ENCODE data around the gene GSG1L2. TPM values are rescaled to one million over a fixed set of nuclear protein-coding genes. Genes with fewer than 3 reads are reported as not detected.
"Not testable (repeated sequence)": the region's sequence is repeated elsewhere in the genome, so short reads cannot be mapped to it uniquely, and the experiment has no call there.

Gene GSG1L2
- total RNA-seq, 1 donor from 2014 or later: not detected

GRCh38 chr17:9790889-9791876, 30.7 kb downstream of the GSG1L2 start, which contains the start of gene DHRS7C:
Gene DHRS7C (minus strand): TSS chr17:9791592. CDS start chr17:9791284, 308 bp downstream.
- no peak for ATAC-seq
- DNase-seq (ENCODE audit: low spot score): no peak

- ATAC-seq: no peak
- no peak for DNase-seq (ENCODE audit: low spot score)
Measured at GRCh38 chr17:9790316-9790715, 31.6 kb downstream of the GSG1L2 start.

- DNase-seq (ENCODE audit: low spot score): no peak
- ATAC-seq: no peak
Measured at GRCh38 chr17:9788601-9789000, 33.3 kb downstream of the GSG1L2 start.

- no peak for ATAC-seq
- no peak for DNase-seq (ENCODE audit: low spot score)
Measured at GRCh38 chr17:9784544-9784943, 37.3 kb downstream of the GSG1L2 start.

GRCh38 chr17:9783465-9783864, 38.4 kb downstream of the GSG1L2 start:
- DNase-seq (ENCODE audit: low spot score); ATAC-seq: not testable (repeated sequence)

- ATAC-seq (no peak), DNase-seq (ENCODE audit: low spot score) (no peak)
Measured at GRCh38 chr17:9783050-9783449, 38.8 kb downstream of the GSG1L2 start.

GRCh38 chr17:9780552-9780951, 41.3 kb downstream of the GSG1L2 start:
- DNase-seq (ENCODE audit: low spot score): no peak
- ATAC-seq: no peak

GRCh38 chr17:9776911-9777310, 45.0 kb downstream of the GSG1L2 start:
- DNase-seq (ENCODE audit: low spot score): no peak

GRCh38 chr17:9772658-9773057, 49.2 kb downstream of the GSG1L2 start:
- ATAC-seq (no peak), DNase-seq (ENCODE audit: low spot score) (no peak)

More at GRCh38 chr17:9776911-9777310, 45.0 kb downstream of the GSG1L2 start:
- no peak for ATAC-seq

- no peak for ATAC-seq
- no peak for DNase-seq (ENCODE audit: low spot score)
Measured at GRCh38 chr17:9771465-9771864, 50.4 kb downstream of the GSG1L2 start.

- ATAC-seq: no peak
- DNase-seq (ENCODE audit: low spot score): no peak
Measured at GRCh38 chr17:9769036-9769695, 52.7 kb downstream of the GSG1L2 start.

GRCh38 chr17:9768381-9768934, 53.4 kb downstream of the GSG1L2 start:
- DNase-seq (ENCODE audit: low spot score): no peak
- peak; percentile 78 for ATAC-seq

- ATAC-seq: peak; percentile 20
- DNase-seq (ENCODE audit: low spot score): no peak
Measured at GRCh38 chr17:9767432-9767991, 54.4 kb downstream of the GSG1L2 start.

GRCh38 chr17:9766970-9767369, 54.9 kb downstream of the GSG1L2 start:
- DNase-seq (ENCODE audit: low spot score) (no peak), ATAC-seq (no peak)

- DNase-seq (ENCODE audit: low spot score) (no peak), ATAC-seq (no peak)
Measured at GRCh38 chr17:9765322-9765721, 56.6 kb downstream of the GSG1L2 start.

- DNase-seq (ENCODE audit: low spot score) (no peak), ATAC-seq (no peak)
Measured at GRCh38 chr17:9763643-9764042, 58.2 kb downstream of the GSG1L2 start.

- no peak for DNase-seq (ENCODE audit: low spot score)
- ATAC-seq: no peak
Measured at GRCh38 chr17:9760266-9760665, 61.6 kb downstream of the GSG1L2 start.

- no peak for ATAC-seq
Measured at GRCh38 chr17:9755083-9755482, 66.8 kb downstream of the GSG1L2 start.

More at GRCh38 chr17:9755083-9755482, 66.8 kb downstream of the GSG1L2 start:
- no peak for DNase-seq (ENCODE audit: low spot score)

Data from left lobe of liver (tissue), 2 donors.